ENCODE data around the gene EPHA3. TPM values are rescaled to one million over a fixed set of nuclear protein-coding genes. Genes with fewer than 3 reads are reported as not detected.

Gene EPHA3
- total and polyA plus RNA-seq, 10 of the 15 experiments (the other 5 are each of a cell fraction or from before 2014, with no cell fraction given) = 0.03 to 39.0 (median 0.07) TPM; not detected in 4

- TF ChIP-seq E2F4 (IDR thresholded peaks at IDR 0.05; ENCODE audit: low read depth, low read length) = no peak
These were observed 50.2 kb downstream of the EPHA3 start (continued) for GRCh38 chr3:89157575-89157974.

GRCh38 chr3:89159605-89160004, 52.2 kb downstream of the EPHA3 start:
- in situ Hi-C loops (cut with MboI) = no loop called here
- ATAC-seq = no peak
- Histone ChIP-seq H3K4me3 (no peak overlapping the region), H3K9me3 (replicated peaks; ENCODE audit: control insufficient read depth, insufficient read depth, low read length) (no peaks in the 10 kb centered on the region), H3K9ac (ENCODE audit: control insufficient read depth, insufficient read depth, low read length) (no peak overlapping the region), H3K4me2 (ENCODE audit: control insufficient read depth, insufficient read depth) (no peak overlapping the region), H3K4me1 (ENCODE audit: control insufficient read depth, insufficient read depth, low read length) (no peaks in the 10 kb centered on the region), H3K27ac (ENCODE audit: control insufficient read depth, insufficient read depth) (no peak overlapping the region), H4K20me1 (ENCODE audit: control insufficient read depth, insufficient read depth) (no peaks in the 10 kb centered on the region), H3K36me3 (ENCODE audit: control insufficient read depth in 2 of 2, insufficient read depth in 2 of 2, low read length in 1 of 2) (no peaks in the 10 kb centered on the region), H3K27me3 (replicated peaks in 1 of 2; ENCODE audit: control insufficient read depth in 2 of 2, insufficient read depth in 2 of 2, low read length in 1 of 2) (no peaks in the 10 kb centered on the region), H2AFZ (ENCODE audit: control insufficient read depth, low read depth, low read length) (no peak overlapping the region), H3K79me2 (ENCODE audit: control insufficient read depth, insufficient read depth, low read length) (no peaks in the 10 kb centered on the region)
- intact Hi-C loops (cut with micrococcal nuclease; ENCODE audit: unreplicated experiment) = no loop called here
- WGBS (ENCODE audit: insufficient coverage, insufficient replicate concordance, low lambda C conversion rate, missing lambda C conversion rate) = 42% methylated on average over 2 of the region's 2 CpGs
- POLR2A ChIA-PET = no interaction called here
- no peak for TF ChIP-seq CEBPB (IDR thresholded peaks at IDR 0.05; ENCODE audit: borderline replicate concordance in 1 of 2, low read depth in 2 of 2, low read length in 2 of 2)
- no peak for TF ChIP-seq EED (IDR thresholded peaks at IDR 0.05; ENCODE audit: low read depth)
- no peak for TF ChIP-seq E4F1 (IDR thresholded peaks at IDR 0.05; ENCODE audit: borderline replicate concordance, partially characterized antibody)
- no peak for TF ChIP-seq NR2C1 (IDR thresholded peaks at IDR 0.05)
- SMC1A ChIA-PET (ENCODE audit: uncharacterized antibody, unreplicated experiment) = interaction anchor here (1.6 kb wide), 1 partner anchor 87 kb away, joined by 5 read pairs; no protein-coding TSS in a partner anchor
- no TSS peak for BruUV-seq (replicated peaks)
- CTCF ChIA-PET = no interaction called here
- FAIRE-seq = no peak
- RAD21 ChIA-PET (ENCODE audit: unreplicated experiment) = no interaction called here
- DNase-seq (ENCODE audit: low read depth, low spot score) = no peak

Data from GM12878 (cell line).